Endothelial cell of umbilical vein (primary cell): ENCODE results near the gene JAZF1. TPM values are rescaled to one million over a fixed set of nuclear protein-coding genes. Genes with fewer than 3 reads are reported as not detected.

Experiments used
- BruUV-seq: library from RNA; stranded (reverse); fragments of 400-500 nt; replicated peaks from 2 replicates; lab custom pipeline; 2021; lab: Mats Ljungman, UMichigan
- CTCF ChIA-PET: fragments of 300-600, 350-600 bp; sonication (Branson Sonifier 250); formaldehyde crosslinking; loops from one replicate; lab custom pipeline; 2021; ENCODE audit warnings: antibody characterized with exemption, inconsistent platforms; lab: Charles Lee
- POLR2A ChIA-PET: fragments of 300-600, 350-600 bp; sonication (Branson Sonifier 250); formaldehyde crosslinking; loops from one replicate; lab custom pipeline; 2021; ENCODE audit warnings: antibody characterized with exemption, inconsistent platforms; lab: Charles Lee
- DNase-seq: peaks from one replicate; pipeline ENCODE4 v3.0.0-alpha.2; 2011; ENCODE audit warnings: low read depth, low spot score
- FAIRE-seq: peaks from 2 replicates; lab custom pipeline; 2011; peaks lifted over from hg19 to GRCh38; lab: Jason Lieb, UNC
- H2AFZ ChIP-seq: 2 replicates; pipeline ENCODE4 v1.6.0; 2012; ENCODE audit warnings: low read depth, low read length, control low read depth, inconsistent platforms
- H3K27ac ChIP-seq: 2 replicates; pipeline ENCODE4 v1.5.1; 2011; ENCODE audit warnings: low read depth, mild to moderate bottlenecking, control low read depth, low read length, moderate library complexity; ENCODE audit not compliant: insufficient read depth
- H3K27me3 ChIP-seq, 2 experiments: 2 replicates each; pipeline versions ENCODE4 v1.6.0 to v1.6.1; 2011; ENCODE audit warnings: low read length in 2 of 2, mixed read lengths in 1 of 2; ENCODE audit not compliant: control insufficient read depth in 2 of 2, insufficient read depth in 2 of 2
- H3K36me3 ChIP-seq, 2 experiments: 2 replicates in 1 of 2; 3 replicates in 1 of 2; pipeline ENCODE4 v1.5.1; 2011; ENCODE audit warnings: low read length in 2 of 2, mild to moderate bottlenecking in 1 of 2, moderate library complexity in 1 of 2; ENCODE audit not compliant: control insufficient read depth in 2 of 2, insufficient read depth in 2 of 2; ENCODE audit errors: extremely low read depth in 1 of 2
- H3K4me1 ChIP-seq: 3 replicates; pipeline ENCODE4 v1.5.1; 2011; ENCODE audit warnings: mild to moderate bottlenecking, low read length; ENCODE audit not compliant: control insufficient read depth, insufficient read depth; ENCODE audit errors: extremely low read depth
- H3K4me2 ChIP-seq: 2 replicates; pipeline ENCODE4 v1.6.1; 2011; ENCODE audit warnings: low read length, control low read depth, mixed read lengths; ENCODE audit not compliant: insufficient read depth
- H3K4me3 ChIP-seq, 3 experiments: fragments of 200-600 bp in 1 of 3; sonication (generic), shearing (Covaris generic) in 1 of 3; replicated peaks in 1 of 3; 2 replicates each; pipeline ENCODE4 v1.5.1; 2011 to 2016; ENCODE audit warnings: control low read depth in 3 of 3, low read length in 3 of 3, mild to moderate bottlenecking in 2 of 3, inconsistent platforms in 1 of 3, low read depth in 1 of 3, moderate library complexity in 1 of 3; ENCODE audit not compliant: insufficient read depth in 1 of 3
- H3K79me2 ChIP-seq: 2 replicates; pipeline ENCODE4 v1.6.0; 2012; ENCODE audit warnings: low read length, inconsistent platforms; ENCODE audit not compliant: control insufficient read depth, insufficient read depth
- H3K9ac ChIP-seq: replicated peaks from 2 replicates; pipeline ENCODE3; 2011; ENCODE audit warnings: low read length, control low read depth; ENCODE audit not compliant: insufficient read depth; ENCODE audit errors: extremely low read depth
- H3K9me1 ChIP-seq: replicated peaks from 3 replicates; pipeline ENCODE4 v1.6.0; 2011; ENCODE audit warnings: mild to moderate bottlenecking, low read length; ENCODE audit not compliant: control insufficient read depth, insufficient read depth; ENCODE audit errors: extremely low read depth
- H3K9me3 ChIP-seq: replicated peaks from 2 replicates; pipeline ENCODE4 v1.5.1; 2012; ENCODE audit warnings: low read length, inconsistent platforms; ENCODE audit not compliant: control insufficient read depth, insufficient read depth
- H4K20me1 ChIP-seq: replicated peaks from 2 replicates; pipeline ENCODE3; 2011; ENCODE audit warnings: mild to moderate bottlenecking, low read length; ENCODE audit not compliant: control insufficient read depth, insufficient read depth; ENCODE audit errors: extremely low read depth
- CTCF ChIP-seq, 2 donors: IDR thresholded peaks; 1 replicate in 1 of 2; 2 replicates in 1 of 2; pipeline ENCODE4 v1.5.1; 2011; ENCODE audit warnings: low read length in 2 of 2, mild to moderate bottlenecking in 2 of 2, moderate library complexity in 2 of 2, control low read depth in 1 of 2, inconsistent platforms in 1 of 2, low read depth in 1 of 2; ENCODE audit not compliant: insufficient read depth in 1 of 2; ENCODE audit errors: extremely low read depth in 1 of 2
- EZH2 ChIP-seq: IDR thresholded peaks from 2 replicates; pipeline ENCODE4 v1.6.1; 2012; ENCODE audit warnings: borderline replicate concordance, low read depth, mild to moderate bottlenecking, moderate library complexity, low read length, inconsistent platforms; ENCODE audit not compliant: severe bottlenecking
- GATA2 ChIP-seq: IDR thresholded peaks from 2 replicates; pipeline ENCODE4 v1.7.0; 2011; ENCODE audit warnings: low read depth, mild to moderate bottlenecking, moderate library complexity, mixed read lengths, low read length; ENCODE audit not compliant: insufficient read length, insufficient read depth
- JUN ChIP-seq: IDR thresholded peaks from 2 replicates; pipeline ENCODE4 v1.6.1; 2011; ENCODE audit warnings: borderline replicate concordance, low read depth; ENCODE audit not compliant: insufficient read length, insufficient read depth
- MAX ChIP-seq: IDR thresholded peaks from 2 replicates; pipeline ENCODE4 v1.6.1; 2011; ENCODE audit not compliant: insufficient read depth, insufficient read length
- MYC ChIP-seq: IDR thresholded peaks from one replicate; pipeline ENCODE4 v1.6.1; 2011; ENCODE audit warnings: mild to moderate bottlenecking, low read depth, low read length
- POLR2A ChIP-seq: IDR thresholded peaks from 2 replicates; pipeline ENCODE4 v1.6.1; 2012; ENCODE audit warnings: low read depth, mild to moderate bottlenecking, control low read depth, low read length
- POLR2AphosphoS5 ChIP-seq: IDR thresholded peaks from 2 replicates; pipeline ENCODE4 v1.6.1; 2012; ENCODE audit warnings: low read depth, mild to moderate bottlenecking, control low read depth, low read length, moderate library complexity; ENCODE audit not compliant: insufficient read depth
- dilution Hi-C: fragments of 300-500 bp; cut with MboI; formaldehyde crosslinking; loops from one replicate; pipeline ENCODE4 v1.15.0; 2019; ENCODE audit warnings: low sequenced_read_pairs; ENCODE audit not compliant: extremely low pct_ligation_motif_present
- intact Hi-C: fragments of 100-400 bp; cut with micrococcal nuclease; formaldehyde crosslinking; loops from one replicate; pipeline ENCODE4 v1.10.0; 2022
- polyA plus RNA-seq, 4 experiments: library from polyadenylated mRNA; depleted of rRNA in 3 of 4; stranded (reverse) in 3 of 4; unstranded in 1 of 4; fragments of >200 nt; gene quantifications; 2 replicates each; pipeline versions ENCODE4 v1.2.1 to v1.2.3, GENCODE V29; 2011 to 2012; ENCODE audit warnings: missing spikeins in 1 of 4
- total RNA-seq: library from RNA; stranded (reverse); gene quantifications from 2 replicates; pipeline ENCODE4 v1.2.3, GENCODE V29; 2021

JAZF1 gene
- total and polyA plus RNA-seq, 2 donors (not counting 3 experiments of a cell fraction or from before 2014, with no cell fraction given), result 2.5 to 16.9 TPM

GRCh38 chr7:28199021-28199510, 18.5 kb upstream of the JAZF1 start:
- H3K4me2 ChIP-seq, result no peak overlapping the region
- H3K27me3 ChIP-seq, result peaks cover 5 to 8% of the 10 kb centered on the region in 2 experiments
- TF ChIP-seq JUN (no peak), MYC (no peak), POLR2A (no peak), EZH2 (no peak), MAX (no peak), POLR2AphosphoS5 (no peak), GATA2 (no peak), CTCF (IDR thresholded peaks at IDR 0.05; ENCODE audit: extremely low read depth in 1 of 2, insufficient read depth in 1 of 2, low read depth in 1 of 2, low read length in 2 of 2) (no peak)
- BruUV-seq, result no TSS peak
- FAIRE-seq (no peak), DNase-seq (no peak)
- H3K9ac ChIP-seq, result no peak overlapping the region
- dilution Hi-C loops, result no loop called here
- CTCF ChIA-PET, result no interaction called here
- no peaks in the 10 kb centered on the region for H3K36me3 ChIP-seq
- H3K9me1 ChIP-seq, result no peaks in the 10 kb centered on the region
- H3K79me2 ChIP-seq, result no peaks in the 10 kb centered on the region
- no peak overlapping the region for H3K4me3 ChIP-seq
- intact Hi-C loops, result no loop called here
- no peaks in the 10 kb centered on the region for H3K9me3 ChIP-seq
- H3K27ac ChIP-seq, result no peak overlapping the region
- H2AFZ ChIP-seq, result no peak overlapping the region
- POLR2A ChIA-PET, result no interaction called here
- H3K4me1 ChIP-seq, result no peaks in the 10 kb centered on the region
- H4K20me1 ChIP-seq, result no peaks in the 10 kb centered on the region
